ENCODE results near the gene PREX1.

The PREX1 gene

DNA sequence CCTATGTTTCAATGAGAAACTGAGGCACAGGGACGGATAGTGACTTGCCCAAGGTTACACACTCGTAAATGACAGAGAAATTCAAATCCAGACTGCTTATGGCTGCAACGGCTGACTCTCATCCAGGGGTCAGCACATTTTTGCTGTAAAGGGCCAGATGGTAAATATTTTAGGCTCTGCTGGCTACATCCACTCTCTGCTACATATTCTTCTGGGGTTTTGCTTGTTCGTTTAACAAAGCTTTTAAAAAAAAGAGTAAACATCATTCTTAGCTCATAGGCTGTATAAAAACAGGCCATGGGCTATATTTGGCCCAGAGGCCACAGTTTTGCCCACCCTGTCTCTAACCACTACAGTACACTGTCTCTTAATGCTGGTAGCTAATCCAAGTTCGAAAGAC, 103.4 kb downstream of the PREX1 start:
- no peak overlapping the region for H3K4me3 ChIP-seq (ENCODE audit: low read depth, low read length)
- no peak for TF ChIP-seq CTCF (IDR thresholded peaks at IDR 0.05; ENCODE audit: control insufficient read depth, extremely low read depth, insufficient read depth)
- DNase-seq (ENCODE audit: low read depth) = no peak

DNA sequence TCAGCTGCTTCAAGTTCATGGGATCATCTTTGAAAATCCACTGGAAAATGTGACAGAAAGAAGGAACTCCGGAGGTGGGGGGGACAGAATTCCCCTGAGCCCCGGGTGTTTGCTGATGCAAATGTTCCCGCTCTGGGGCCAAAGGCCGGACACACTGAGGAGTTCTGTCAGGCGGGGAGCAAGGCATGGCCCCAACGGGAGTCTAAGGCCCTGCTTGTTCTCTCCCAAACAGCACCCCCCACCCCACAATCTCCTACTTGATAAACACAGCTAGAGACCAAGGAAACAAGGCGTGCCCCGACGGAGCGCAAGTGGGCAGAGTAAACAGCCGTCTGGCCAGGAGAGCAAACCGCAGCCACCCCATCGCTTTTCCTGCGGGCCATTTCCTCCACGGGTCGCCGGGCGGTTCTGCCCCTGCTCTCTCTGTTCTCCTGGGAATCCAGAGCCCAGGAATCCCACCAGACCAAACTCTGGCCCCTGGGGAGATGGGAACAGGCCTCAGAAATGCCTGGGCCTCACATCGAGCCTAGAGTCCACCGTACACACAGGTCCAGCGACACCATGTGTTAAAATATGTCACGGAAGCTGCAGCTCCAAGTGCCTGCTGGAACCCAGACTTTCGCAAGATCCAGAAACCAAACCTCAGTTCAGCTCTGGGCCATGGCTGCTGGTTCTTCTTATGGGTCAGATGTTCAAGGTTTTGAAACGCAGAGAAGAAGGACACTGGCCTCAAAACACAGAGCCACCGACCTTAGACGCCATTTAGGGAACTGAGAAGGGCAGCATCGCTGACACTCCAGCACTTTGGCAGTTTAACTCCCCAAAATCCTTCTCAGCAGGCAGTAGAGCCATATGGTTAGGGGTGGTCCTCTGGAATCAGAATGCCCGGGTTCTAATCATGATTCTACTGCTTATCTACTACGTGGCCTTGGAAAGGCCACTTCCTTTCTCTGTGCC, 104.2 kb downstream of the PREX1 start:
- no peak overlapping the region for H3K4me3 ChIP-seq (ENCODE audit: low read depth, low read length)
- no peak for DNase-seq (ENCODE audit: low read depth)

GRCh38 chr20:48722737-48723191, 105.0 kb downstream of the PREX1 start:
- no peak overlapping the region for H3K4me3 ChIP-seq (ENCODE audit: low read depth, low read length)
- TF ChIP-seq CTCF (IDR thresholded peaks at IDR 0.05; ENCODE audit: control insufficient read depth, extremely low read depth, insufficient read depth) = no peak
- no peak for DNase-seq (ENCODE audit: low read depth)

More for the DNA sequence above, 104.2 kb downstream of the PREX1 start:
- no peak for TF ChIP-seq CTCF (IDR thresholded peaks at IDR 0.05; ENCODE audit: control insufficient read depth, extremely low read depth, insufficient read depth)

- DNase-seq (ENCODE audit: low read depth) = no peak
- no peak overlapping the region for H3K4me3 ChIP-seq (ENCODE audit: low read depth, low read length)
- no peak for TF ChIP-seq CTCF (IDR thresholded peaks at IDR 0.05; ENCODE audit: control insufficient read depth, extremely low read depth, insufficient read depth)
These were observed 105.6 kb downstream of the PREX1 start for GRCh38 chr20:48722002-48722731.

- no peak overlapping the region for H3K4me3 ChIP-seq (ENCODE audit: low read depth, low read length)
- no peak for TF ChIP-seq CTCF (IDR thresholded peaks at IDR 0.05; ENCODE audit: control insufficient read depth, extremely low read depth, insufficient read depth)
- no peak for DNase-seq (ENCODE audit: low read depth)
These were observed 106.3 kb downstream of the PREX1 start for GRCh38 chr20:48721324-48722001.

GRCh38 chr20:48720256-48720985, 107.4 kb downstream of the PREX1 start:
- no peak overlapping the region for H3K4me3 ChIP-seq (ENCODE audit: low read depth, low read length)
- DNase-seq (ENCODE audit: low read depth) = no peak
- TF ChIP-seq CTCF (IDR thresholded peaks at IDR 0.05; ENCODE audit: control insufficient read depth, extremely low read depth, insufficient read depth) = no peak

Measured in LNCaP clone FGC (cell line).